Measurements from ENCODE around the gene SSBP4. TPM values are rescaled to one million over a fixed set of nuclear protein-coding genes. Genes with fewer than 3 reads are reported as not detected.

The SSBP4 gene
- total and polyA plus RNA-seq, 2 experiments from 2014 or later = 44.4 to 52.0 TPM

DNA sequence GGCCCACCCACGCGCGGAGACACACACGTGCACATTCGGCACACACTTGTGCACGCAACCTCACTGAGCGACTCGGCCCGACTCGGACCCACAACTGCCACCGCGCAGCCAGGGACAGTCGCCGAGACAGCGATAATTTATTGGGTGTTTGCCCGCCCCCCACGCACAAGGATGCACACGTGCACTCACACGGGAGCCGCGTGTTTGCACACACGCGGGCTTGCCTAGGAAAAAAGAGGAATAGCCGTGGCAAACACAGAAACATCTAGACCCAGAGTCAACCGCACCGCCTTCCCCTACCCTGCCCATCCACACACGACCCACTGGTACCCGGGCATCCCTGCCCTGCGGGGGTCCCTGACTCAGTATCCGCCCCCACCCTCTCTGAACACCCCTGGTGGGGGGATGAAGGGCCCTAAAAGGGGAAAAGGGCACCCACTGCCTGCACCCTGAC is 1.1 kb upstream of the SSBP4 start:
- no peaks in the 10 kb centered on the region for H3K36me3 Mint-ChIP-seq (ENCODE audit: low read depth)
- H3K4me1 Mint-ChIP-seq = peaks cover 36% of the 10 kb centered on the region
- H3K27ac Mint-ChIP-seq = no peak overlapping the region

More for the DNA sequence above, 1.1 kb upstream of the SSBP4 start:
- TF ChIP-seq ZNF331 (CRISPR knock-in tag; IDR thresholded peaks at IDR 0.05; ENCODE audit: low read depth) (no peak), CREB1 (CRISPR knock-in tag; IDR thresholded peaks at IDR 0.05; ENCODE audit: low read depth) (no peak), POLR2AphosphoS5 (IDR thresholded peaks at IDR 0.05; ENCODE audit: low read depth) (no peak), ZNF114 (CRISPR knock-in tag; IDR thresholded peaks at IDR 0.05) (no peak), NANOG (IDR thresholded peaks at IDR 0.05; ENCODE audit: borderline replicate concordance) (no peak), STAT1 (IDR thresholded peaks at IDR 0.05; ENCODE audit: unreplicated experiment) (no peak), EZH2phosphoT487 (IDR thresholded peaks at IDR 0.05; ENCODE audit: unreplicated experiment) (no peak), EZH2 (IDR thresholded peaks at IDR 0.05; ENCODE audit: low read depth, unreplicated experiment) (no peak), JUNB (IDR thresholded peaks at IDR 0.05; ENCODE audit: unreplicated experiment) (no peak)
- TF ChIP-seq, protein P1, sequence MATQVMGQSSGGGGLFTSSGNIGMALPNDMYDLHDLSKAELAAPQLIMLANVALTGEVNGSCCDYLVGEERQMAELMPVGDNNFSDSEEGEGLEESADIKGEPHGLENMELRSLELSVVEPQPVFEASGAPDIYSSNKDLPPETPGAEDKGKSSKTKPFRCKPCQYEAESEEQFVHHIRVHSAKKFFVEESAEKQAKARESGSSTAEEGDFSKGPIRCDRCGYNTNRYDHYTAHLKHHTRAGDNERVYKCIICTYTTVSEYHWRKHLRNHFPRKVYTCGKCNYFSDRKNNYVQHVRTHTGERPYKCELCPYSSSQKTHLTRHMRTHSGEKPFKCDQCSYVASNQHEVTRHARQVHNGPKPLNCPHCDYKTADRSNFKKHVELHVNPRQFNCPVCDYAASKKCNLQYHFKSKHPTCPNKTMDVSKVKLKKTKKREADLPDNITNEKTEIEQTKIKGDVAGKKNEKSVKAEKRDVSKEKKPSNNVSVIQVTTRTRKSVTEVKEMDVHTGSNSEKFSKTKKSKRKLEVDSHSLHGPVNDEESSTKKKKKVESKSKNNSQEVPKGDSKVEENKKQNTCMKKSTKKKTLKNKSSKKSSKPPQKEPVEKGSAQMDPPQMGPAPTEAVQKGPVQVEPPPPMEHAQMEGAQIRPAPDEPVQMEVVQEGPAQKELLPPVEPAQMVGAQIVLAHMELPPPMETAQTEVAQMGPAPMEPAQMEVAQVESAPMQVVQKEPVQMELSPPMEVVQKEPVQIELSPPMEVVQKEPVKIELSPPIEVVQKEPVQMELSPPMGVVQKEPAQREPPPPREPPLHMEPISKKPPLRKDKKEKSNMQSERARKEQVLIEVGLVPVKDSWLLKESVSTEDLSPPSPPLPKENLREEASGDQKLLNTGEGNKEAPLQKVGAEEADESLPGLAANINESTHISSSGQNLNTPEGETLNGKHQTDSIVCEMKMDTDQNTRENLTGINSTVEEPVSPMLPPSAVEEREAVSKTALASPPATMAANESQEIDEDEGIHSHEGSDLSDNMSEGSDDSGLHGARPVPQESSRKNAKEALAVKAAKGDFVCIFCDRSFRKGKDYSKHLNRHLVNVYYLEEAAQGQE (IDR thresholded peaks at IDR 0.05; ENCODE audit: unreplicated experiment) = no peak
- TF ChIP-seq, protein P2, sequence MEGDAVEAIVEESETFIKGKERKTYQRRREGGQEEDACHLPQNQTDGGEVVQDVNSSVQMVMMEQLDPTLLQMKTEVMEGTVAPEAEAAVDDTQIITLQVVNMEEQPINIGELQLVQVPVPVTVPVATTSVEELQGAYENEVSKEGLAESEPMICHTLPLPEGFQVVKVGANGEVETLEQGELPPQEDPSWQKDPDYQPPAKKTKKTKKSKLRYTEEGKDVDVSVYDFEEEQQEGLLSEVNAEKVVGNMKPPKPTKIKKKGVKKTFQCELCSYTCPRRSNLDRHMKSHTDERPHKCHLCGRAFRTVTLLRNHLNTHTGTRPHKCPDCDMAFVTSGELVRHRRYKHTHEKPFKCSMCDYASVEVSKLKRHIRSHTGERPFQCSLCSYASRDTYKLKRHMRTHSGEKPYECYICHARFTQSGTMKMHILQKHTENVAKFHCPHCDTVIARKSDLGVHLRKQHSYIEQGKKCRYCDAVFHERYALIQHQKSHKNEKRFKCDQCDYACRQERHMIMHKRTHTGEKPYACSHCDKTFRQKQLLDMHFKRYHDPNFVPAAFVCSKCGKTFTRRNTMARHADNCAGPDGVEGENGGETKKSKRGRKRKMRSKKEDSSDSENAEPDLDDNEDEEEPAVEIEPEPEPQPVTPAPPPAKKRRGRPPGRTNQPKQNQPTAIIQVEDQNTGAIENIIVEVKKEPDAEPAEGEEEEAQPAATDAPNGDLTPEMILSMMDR (conservative IDR thresholded peaks at IDR 0.05; ENCODE audit: low read depth in 2 of 2) = no peak
- TF ChIP-seq, protein P3, sequence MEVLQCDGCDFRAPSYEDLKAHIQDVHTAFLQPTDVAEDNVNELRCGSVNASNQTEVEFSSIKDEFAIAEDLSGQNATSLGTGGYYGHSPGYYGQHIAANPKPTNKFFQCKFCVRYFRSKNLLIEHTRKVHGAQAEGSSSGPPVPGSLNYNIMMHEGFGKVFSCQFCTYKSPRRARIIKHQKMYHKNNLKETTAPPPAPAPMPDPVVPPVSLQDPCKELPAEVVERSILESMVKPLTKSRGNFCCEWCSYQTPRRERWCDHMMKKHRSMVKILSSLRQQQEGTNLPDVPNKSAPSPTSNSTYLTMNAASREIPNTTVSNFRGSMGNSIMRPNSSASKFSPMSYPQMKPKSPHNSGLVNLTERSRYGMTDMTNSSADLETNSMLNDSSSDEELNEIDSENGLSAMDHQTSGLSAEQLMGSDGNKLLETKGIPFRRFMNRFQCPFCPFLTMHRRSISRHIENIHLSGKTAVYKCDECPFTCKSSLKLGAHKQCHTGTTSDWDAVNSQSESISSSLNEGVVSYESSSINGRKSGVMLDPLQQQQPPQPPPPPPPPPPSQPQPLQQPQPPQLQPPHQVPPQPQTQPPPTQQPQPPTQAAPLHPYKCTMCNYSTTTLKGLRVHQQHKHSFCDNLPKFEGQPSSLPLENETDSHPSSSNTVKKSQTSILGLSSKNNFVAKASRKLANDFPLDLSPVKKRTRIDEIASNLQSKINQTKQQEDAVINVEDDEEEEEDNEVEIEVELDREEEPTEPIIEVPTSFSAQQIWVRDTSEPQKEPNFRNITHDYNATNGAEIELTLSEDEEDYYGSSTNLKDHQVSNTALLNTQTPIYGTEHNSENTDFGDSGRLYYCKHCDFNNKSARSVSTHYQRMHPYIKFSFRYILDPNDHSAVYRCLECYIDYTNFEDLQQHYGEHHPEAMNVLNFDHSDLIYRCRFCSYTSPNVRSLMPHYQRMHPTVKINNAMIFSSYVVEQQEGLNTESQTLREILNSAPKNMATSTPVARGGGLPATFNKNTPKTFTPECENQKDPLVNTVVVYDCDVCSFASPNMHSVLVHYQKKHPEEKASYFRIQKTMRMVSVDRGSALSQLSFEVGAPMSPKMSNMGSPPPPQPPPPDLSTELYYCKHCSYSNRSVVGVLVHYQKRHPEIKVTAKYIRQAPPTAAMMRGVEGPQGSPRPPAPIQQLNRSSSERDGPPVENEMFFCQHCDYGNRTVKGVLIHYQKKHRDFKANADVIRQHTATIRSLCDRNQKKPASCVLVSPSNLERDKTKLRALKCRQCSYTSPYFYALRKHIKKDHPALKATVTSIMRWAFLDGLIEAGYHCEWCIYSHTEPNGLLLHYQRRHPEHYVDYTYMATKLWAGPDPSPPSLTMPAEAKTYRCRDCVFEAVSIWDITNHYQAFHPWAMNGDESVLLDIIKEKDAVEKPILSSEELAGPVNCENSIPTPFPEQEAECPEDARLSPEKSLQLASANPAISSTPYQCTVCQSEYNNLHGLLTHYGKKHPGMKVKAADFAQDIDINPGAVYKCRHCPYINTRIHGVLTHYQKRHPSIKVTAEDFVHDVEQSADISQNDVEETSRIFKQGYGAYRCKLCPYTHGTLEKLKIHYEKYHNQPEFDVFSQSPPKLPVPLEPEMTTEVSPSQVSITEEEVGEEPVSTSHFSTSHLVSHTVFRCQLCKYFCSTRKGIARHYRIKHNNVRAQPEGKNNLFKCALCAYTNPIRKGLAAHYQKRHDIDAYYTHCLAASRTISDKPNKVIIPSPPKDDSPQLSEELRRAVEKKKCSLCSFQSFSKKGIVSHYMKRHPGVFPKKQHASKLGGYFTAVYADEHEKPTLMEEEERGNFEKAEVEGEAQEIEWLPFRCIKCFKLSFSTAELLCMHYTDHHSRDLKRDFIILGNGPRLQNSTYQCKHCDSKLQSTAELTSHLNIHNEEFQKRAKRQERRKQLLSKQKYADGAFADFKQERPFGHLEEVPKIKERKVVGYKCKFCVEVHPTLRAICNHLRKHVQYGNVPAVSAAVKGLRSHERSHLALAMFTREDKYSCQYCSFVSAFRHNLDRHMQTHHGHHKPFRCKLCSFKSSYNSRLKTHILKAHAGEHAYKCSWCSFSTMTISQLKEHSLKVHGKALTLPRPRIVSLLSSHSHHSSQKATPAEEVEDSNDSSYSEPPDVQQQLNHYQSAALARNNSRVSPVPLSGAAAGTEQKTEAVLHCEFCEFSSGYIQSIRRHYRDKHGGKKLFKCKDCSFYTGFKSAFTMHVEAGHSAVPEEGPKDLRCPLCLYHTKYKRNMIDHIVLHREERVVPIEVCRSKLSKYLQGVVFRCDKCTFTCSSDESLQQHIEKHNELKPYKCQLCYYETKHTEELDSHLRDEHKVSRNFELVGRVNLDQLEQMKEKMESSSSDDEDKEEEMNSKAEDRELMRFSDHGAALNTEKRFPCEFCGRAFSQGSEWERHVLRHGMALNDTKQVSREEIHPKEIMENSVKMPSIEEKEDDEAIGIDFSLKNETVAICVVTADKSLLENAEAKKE (CRISPR knock-in tag; IDR thresholded peaks at IDR 0.05) = no peak
- TF ChIP-seq, protein P4, sequence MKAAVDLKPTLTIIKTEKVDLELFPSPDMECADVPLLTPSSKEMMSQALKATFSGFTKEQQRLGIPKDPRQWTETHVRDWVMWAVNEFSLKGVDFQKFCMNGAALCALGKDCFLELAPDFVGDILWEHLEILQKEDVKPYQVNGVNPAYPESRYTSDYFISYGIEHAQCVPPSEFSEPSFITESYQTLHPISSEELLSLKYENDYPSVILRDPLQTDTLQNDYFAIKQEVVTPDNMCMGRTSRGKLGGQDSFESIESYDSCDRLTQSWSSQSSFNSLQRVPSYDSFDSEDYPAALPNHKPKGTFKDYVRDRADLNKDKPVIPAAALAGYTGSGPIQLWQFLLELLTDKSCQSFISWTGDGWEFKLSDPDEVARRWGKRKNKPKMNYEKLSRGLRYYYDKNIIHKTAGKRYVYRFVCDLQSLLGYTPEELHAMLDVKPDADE (IDR thresholded peaks at IDR 0.05) = no peak
- DNase-seq (ENCODE audit: low spot score) (no peak), ATAC-seq (no peak)
- H3K4me1 ChIP-seq (ENCODE audit: insufficient read depth) = peaks cover 8% of the 10 kb centered on the region
- H3K4me2 ChIP-seq = peak overlapping the region; percentile 97
- no peak overlapping the region for H3K27ac ChIP-seq (ENCODE audit: low read depth)
- H3K36me3 ChIP-seq (ENCODE audit: insufficient read depth) = no peaks in the 10 kb centered on the region
- H4K20me1 ChIP-seq (replicated peaks; ENCODE audit: insufficient read depth) = no peaks in the 10 kb centered on the region; the same call in 1 of the 2 replicates
- Mint-ChIP-seq H3K4me3 (peak overlapping the region; percentile 68), H3K27me3 (ENCODE audit: insufficient read depth, low read depth, poor library complexity) (peaks cover 50% of the 10 kb centered on the region), H3K9me3 (no peaks in the 10 kb centered on the region)
- no peak overlapping the region for H2AFZ ChIP-seq
- H3F3A ChIP-seq (replicated peaks; ENCODE audit: low read depth) = peaks cover 24% of the 10 kb centered on the region
- no peaks in the 10 kb centered on the region for H3K9me2 ChIP-seq (ENCODE audit: insufficient read depth)
- no peaks in the 10 kb centered on the region for H3K79me2 ChIP-seq (replicated peaks; ENCODE audit: insufficient read depth)
- H3K4me3 ChIP-seq = peak overlapping the region; percentile 73
- peaks cover 39% of the 10 kb centered on the region for H3K27me3 ChIP-seq (ENCODE audit: insufficient read depth)
